Retina (tissue), 1 donor: ENCODE measurements around the gene ZER1.

Experiments
- DNase-seq: peaks from one replicate; pipeline ENCODE4 v3.0.0-alpha.2; 2016

Gene ZER1

GRCh38 chr9:128689293-128689774 lies 82.4 kb downstream of the ZER1 start:
- DNase-seq = no peak

DNA sequence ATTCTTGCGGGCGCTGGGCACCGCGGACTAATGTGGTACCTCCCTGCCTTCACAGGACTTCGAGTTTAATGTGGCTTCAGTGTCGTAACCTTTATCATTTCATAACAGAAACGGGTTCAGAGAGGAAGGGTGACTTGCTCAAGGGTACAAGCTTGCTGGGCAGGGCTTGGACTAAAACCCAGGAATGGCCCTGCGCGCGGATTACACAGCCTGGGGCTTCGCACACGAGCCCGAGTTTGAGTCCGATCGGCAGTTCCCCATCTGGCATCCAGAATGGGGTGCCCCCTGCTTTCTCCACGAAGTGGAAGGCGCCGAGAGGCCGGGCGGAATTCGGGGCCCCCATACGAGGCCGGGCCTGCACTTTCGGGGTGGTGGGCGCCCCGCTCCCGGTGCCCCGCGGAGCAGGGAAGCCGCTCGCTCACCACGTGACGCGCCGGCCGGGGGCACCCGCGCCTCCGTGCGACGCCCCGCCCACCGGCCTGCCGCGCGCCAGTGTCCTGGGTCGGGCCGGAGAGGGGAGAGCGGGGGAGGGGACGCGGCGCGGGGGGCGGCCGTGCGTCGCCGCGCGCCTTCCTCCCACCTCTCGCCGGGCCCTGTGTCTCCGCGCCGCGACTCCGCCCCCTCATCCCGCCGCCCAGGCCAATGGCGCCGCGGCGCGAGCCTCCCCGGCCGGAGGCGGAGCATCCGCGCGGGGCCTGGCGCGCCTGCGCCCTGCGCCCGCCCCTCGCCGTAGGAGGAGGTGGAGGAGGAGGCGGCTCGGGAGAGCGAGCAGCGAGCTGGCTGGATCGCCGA lies 83.0 kb downstream of the ZER1 start, which contains the start of gene SET:
TSS of gene SET (plus strand) at position 722 of the 792 bp plus-strand sequence. CDS start 361 bp downstream, outside the sequence.
- peak; percentile 88 for DNase-seq

GRCh38 chr9:128687453-128687852 lies 84.3 kb downstream of the ZER1 start:
- DNase-seq = no peak

DNA sequence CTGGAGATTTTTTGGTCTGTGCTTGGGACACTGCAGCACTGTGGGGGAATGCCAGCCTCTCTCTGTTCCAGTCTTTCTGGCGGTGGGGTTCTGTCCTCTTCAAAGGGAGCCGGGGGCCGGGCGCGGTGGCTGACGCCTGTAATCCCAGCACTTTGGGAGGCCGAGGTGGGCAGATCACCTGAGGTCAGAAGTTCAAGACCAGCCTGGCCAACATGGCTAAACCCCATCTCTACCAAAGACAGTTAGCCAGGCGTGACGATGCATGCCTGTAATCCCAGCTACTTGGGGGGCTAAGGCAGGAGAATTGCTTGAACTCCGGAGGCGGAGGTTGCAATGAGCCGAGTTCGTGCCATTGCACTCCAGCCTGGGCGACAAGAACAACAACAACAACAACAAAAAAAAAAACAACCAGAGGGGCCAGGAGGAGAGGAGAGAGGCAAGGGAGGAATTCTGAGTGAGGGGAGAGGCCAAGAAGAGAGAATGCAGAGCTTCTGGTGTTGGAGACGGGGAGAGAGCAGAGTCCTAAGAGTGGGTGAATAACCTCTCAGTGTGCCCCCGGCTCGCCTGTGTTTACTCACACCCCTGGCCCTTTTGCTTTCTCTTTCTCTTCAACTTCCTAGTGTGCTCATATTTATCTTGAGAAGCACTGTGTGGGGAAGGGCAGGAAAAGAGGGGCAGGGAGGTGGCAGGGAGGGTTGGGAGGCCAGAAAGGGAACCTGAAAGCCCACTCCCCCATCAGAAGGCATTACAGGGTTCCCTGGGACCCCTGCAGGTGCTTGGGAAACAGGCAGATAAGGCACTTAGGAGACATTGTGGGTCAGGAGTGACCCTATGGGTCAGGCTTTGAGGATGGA lies 85.9 kb downstream of the ZER1 start:
- no peak for DNase-seq

GRCh38 chr9:128684325-128685199 lies 87.2 kb downstream of the ZER1 start:
- DNase-seq = peak; percentile 24

DNA sequence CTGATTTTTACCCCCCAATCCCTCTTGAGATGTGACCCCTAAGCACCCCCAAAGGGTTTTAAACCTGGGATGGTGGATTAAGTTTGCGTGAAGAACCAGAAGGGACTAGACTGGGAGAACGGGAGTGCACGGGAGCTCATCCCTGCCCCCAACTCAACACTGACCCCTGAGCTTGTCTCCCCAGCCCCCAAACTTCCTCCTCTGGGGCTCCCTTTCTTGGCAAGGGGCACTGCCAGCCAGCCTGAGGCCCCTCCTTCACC lies 87.7 kb downstream of the ZER1 start:
- DNase-seq = peak; percentile 61

- peak; percentile 52 for DNase-seq
Measured at GRCh38 chr9:128683340-128684064, 88.2 kb downstream of the ZER1 start.
